Left ventricle myocardium inferior (tissue), 1 donor: ENCODE results near the gene UNC13D. TPM values are rescaled to one million over a fixed set of nuclear protein-coding genes. Genes with fewer than 3 reads are reported as not detected.

ENCODE experiments used
- DNase-seq: peaks from one replicate; pipeline ENCODE4 v3.0.0-alpha.2; 2020
- H3K27ac ChIP-seq: fragments of 200-600 bp; replicated peaks from 2 replicates; pipeline ENCODE4 v1.8.0; 2021
- H3K27me3 ChIP-seq: fragments of 200-600 bp; 2 replicates; pipeline ENCODE4 v1.8.0; 2021; ENCODE audit warnings: low read depth
- H3K36me3 ChIP-seq: fragments of 200-600 bp; 2 replicates; pipeline ENCODE4 v1.8.0; 2021
- H3K4me1 ChIP-seq: fragments of 200-600 bp; 2 replicates; pipeline ENCODE4 v1.8.0; 2021
- H3K4me3 ChIP-seq: fragments of 200-600 bp; 2 replicates; pipeline ENCODE4 v1.8.0; 2021; ENCODE audit warnings: mild to moderate bottlenecking, moderate library complexity
- H3K9me3 ChIP-seq: fragments of 200-600 bp; replicated peaks from 2 replicates; pipeline ENCODE4 v1.8.0; 2021
- CTCF ChIP-seq: fragments of 200-600 bp; IDR thresholded peaks from 2 replicates; pipeline ENCODE4 v1.8.0; 2021; ENCODE audit warnings: antibody characterized with exemption, mild to moderate bottlenecking, borderline replicate concordance
- intact Hi-C: fragments of 100-400 bp; cut with micrococcal nuclease; formaldehyde crosslinking; loops from one replicate; pipeline ENCODE4 v1.11.0; 2022
- long read RNA-seq: library from polyadenylated mRNA; unstranded; transcript quantifications from one replicate; pipeline ENCODE4 v2.0.0, GENCODE V29; 2021
- total RNA-seq: library from RNA; stranded (reverse); fragmentation: NEBNext Ultra II Directional; extraction: Animal tissue kit (Norgen Biotek cat#: 25700); gene quantifications from one replicate; pipeline ENCODE4 v1.2.1, GENCODE V29; 2021
- donor health status: DM: no; HTN: yes; CAD: no; lungs with severe emphysema.

The UNC13D gene
- total RNA-seq, result 13.3 TPM
- long read RNA-seq, full-length matches to known transcripts, result 6 of 43 reads
- long read RNA-seq, partial matches to known transcripts, result 15 of 43 reads
- long read RNA-seq, other reads (novel, unspliced or antisense), result 22 of 43 reads

- no peaks in the 10 kb centered on the region for H3K9me3 ChIP-seq
- H3K27ac ChIP-seq, result peak within 1 kb of the TSS; percentile 90
- no peak for TF ChIP-seq CTCF
- peaks cover 53% of the 10 kb centered on the region for H3K4me1 ChIP-seq
- H3K27me3 ChIP-seq, result no peaks in the 10 kb centered on the region
- DNase-seq, result no peak
- intact Hi-C loops, result no loop called here
- peak within 1 kb of the TSS; percentile 39 for H3K4me3 ChIP-seq
- H3K36me3 ChIP-seq, result peaks cover 30% of the 10 kb centered on the region
Measured at GRCh38 chr17:75843577-75844529, at the start of gene UNC13D. TSS of gene UNC13D (minus strand) at chr17:75844404. CDS start at chr17:75844337, 67 bp downstream.

DNA sequence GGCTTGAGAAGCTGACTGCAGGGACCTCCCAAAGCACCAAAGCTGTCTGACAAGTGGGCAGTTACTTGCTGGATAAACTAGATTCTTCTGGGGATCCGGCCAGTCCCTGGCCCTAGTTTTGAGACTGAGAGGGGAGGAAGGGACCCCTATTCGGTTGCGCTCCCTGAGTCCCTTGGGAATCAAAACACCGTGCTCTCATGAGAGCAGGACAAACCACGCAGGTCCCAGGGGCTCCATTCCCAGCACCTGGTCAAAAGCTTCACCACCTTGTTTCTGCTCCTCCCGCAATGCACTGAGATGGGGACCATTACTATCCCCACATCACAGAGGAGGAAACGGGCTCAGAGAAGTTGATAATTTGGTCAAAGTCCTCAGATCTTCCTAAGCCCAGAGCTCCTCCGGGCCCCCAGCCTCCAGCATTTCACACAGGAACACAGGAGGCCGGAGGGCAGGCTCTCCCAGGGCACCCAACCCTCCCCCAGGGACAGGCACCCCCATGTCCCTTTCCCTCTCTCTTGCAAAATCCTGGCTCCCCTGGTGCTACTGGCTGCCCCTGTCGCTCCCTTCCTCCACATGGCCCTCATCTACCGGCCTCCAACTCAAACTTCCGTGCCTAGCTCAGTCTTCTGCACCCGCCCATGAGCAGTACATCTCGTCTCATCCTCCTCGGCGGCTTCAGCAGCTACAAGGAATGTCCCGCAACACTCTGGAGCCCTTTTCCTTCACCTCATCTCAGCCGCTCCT, 49.3 kb upstream of the UNC13D start:
- no peak for TF ChIP-seq CTCF
- Histone ChIP-seq H3K9me3 (no peaks in the 10 kb centered on the region), H3K4me3 (no peak overlapping the region), H3K27ac (no peak overlapping the region), H3K27me3 (no peaks in the 10 kb centered on the region), H3K4me1 (peaks cover 44% of the 10 kb centered on the region), H3K36me3 (peaks cover 37% of the 10 kb centered on the region)
- intact Hi-C loops, result loop anchor here (2.0 kb wide), 1 partner anchor 43 kb away; no protein-coding TSS in a partner anchor
- DNase-seq, result no peak

- Histone ChIP-seq H3K27ac (no peak overlapping the region), H3K4me1 (peaks cover 44% of the 10 kb centered on the region), H3K36me3 (peaks cover 34% of the 10 kb centered on the region), H3K27me3 (no peaks in the 10 kb centered on the region), H3K9me3 (no peaks in the 10 kb centered on the region), H3K4me3 (no peak overlapping the region)
- no peak for TF ChIP-seq CTCF
- intact Hi-C loops, result loop anchor here (2.0 kb wide), 1 partner anchor 42 kb away; no protein-coding TSS in a partner anchor
- no peak for DNase-seq
Measured at GRCh38 chr17:75892556-75893224, 48.5 kb upstream of the UNC13D start.

- no peak for DNase-seq
- Histone ChIP-seq H3K27me3 (no peaks in the 10 kb centered on the region), H3K36me3 (peaks cover 34% of the 10 kb centered on the region), H3K27ac (no peak overlapping the region), H3K9me3 (no peaks in the 10 kb centered on the region), H3K4me3 (no peak overlapping the region), H3K4me1 (peaks cover 36% of the 10 kb centered on the region)
- intact Hi-C loops, result loop anchor here (2.0 kb wide), 1 partner anchor 41 kb away; no protein-coding TSS in a partner anchor
- TF ChIP-seq CTCF, result no peak
Measured at GRCh38 chr17:75891605-75892555, 47.7 kb upstream of the UNC13D start.
